ENCODE measurements around the gene CNTFR.

The CNTFR gene

GRCh38 chr9:34630402-34631154 lies 41.1 kb upstream of the CNTFR start:
- Histone ChIP-seq H3K27me3 (ENCODE audit: low read depth, low read length) (peaks cover 39% of the 10 kb centered on the region), H3K27ac (ENCODE audit: low read length) (no peak overlapping the region), H3K4me1 (ENCODE audit: control insufficient read depth in 1 of 2, insufficient read depth in 2 of 2, low read length in 2 of 2) (peaks cover 4 to 13% of the 10 kb centered on the region in 2 donors), H3K4me3 (ENCODE audit: low read depth in 1 of 2, low read length in 2 of 2) (no peak overlapping the region), H3K36me3 (ENCODE audit: control insufficient read depth in 1 of 2, insufficient read depth in 2 of 2, low read length in 2 of 2) (peaks cover 6 to 10% of the 10 kb centered on the region in 2 donors), H3K9me3 (ENCODE audit: control insufficient read depth in 1 of 2, low read length in 2 of 2) (no peaks in the 10 kb centered on the region)

GRCh38 chr9:34629491-34629808 lies 39.9 kb upstream of the CNTFR start:
- H3K36me3 ChIP-seq (ENCODE audit: control insufficient read depth in 1 of 2, insufficient read depth in 2 of 2, low read length in 2 of 2), result no peaks in the 10 kb centered on the region

GRCh38 chr9:34628656-34629490 lies 39.3 kb upstream of the CNTFR start, which contains the start of gene ARID3C:
ARID3C (minus strand) TSS chr9:34629066; CDS start chr9:34628014, 1,052 bp downstream.
- Histone ChIP-seq H3K36me3 (ENCODE audit: control insufficient read depth in 1 of 2, insufficient read depth in 2 of 2, low read length in 2 of 2) (no peaks in the 10 kb centered on the region), H3K27me3 (ENCODE audit: low read depth, low read length) (peaks cover 53% of the 10 kb centered on the region), H3K4me1 (ENCODE audit: control insufficient read depth in 1 of 2, insufficient read depth in 2 of 2, low read length in 2 of 2) (peaks cover 4 to 11% of the 10 kb centered on the region in 2 donors), H3K4me3 (ENCODE audit: low read depth in 1 of 2, low read length in 2 of 2) (peak within 1 kb of the TSS; percentile 33 to 49), H3K27ac (ENCODE audit: low read length) (no peak within 1 kb of the TSS), H3K9me3 (ENCODE audit: control insufficient read depth in 1 of 2, low read length in 2 of 2) (no peaks in the 10 kb centered on the region)

More at GRCh38 chr9:34629491-34629808, 39.9 kb upstream of the CNTFR start:
- H3K9me3 ChIP-seq (ENCODE audit: control insufficient read depth in 1 of 2, low read length in 2 of 2), result no peaks in the 10 kb centered on the region
- no peak overlapping the region for H3K27ac ChIP-seq (ENCODE audit: low read length)
- H3K4me3 ChIP-seq (ENCODE audit: low read depth in 1 of 2, low read length in 2 of 2), result peak overlapping the region in 1 of 2 donors; percentile 49
- H3K27me3 ChIP-seq (ENCODE audit: low read depth, low read length), result peaks cover 47% of the 10 kb centered on the region
- peaks cover 4 to 11% of the 10 kb centered on the region in 2 donors for H3K4me1 ChIP-seq (ENCODE audit: control insufficient read depth in 1 of 2, insufficient read depth in 2 of 2, low read length in 2 of 2)

GRCh38 chr9:34627716-34628655 lies 38.5 kb upstream of the CNTFR start:
- Histone ChIP-seq H3K27ac (ENCODE audit: low read length) (no peak overlapping the region), H3K4me1 (ENCODE audit: control insufficient read depth in 1 of 2, insufficient read depth in 2 of 2, low read length in 2 of 2) (peaks cover 4 to 16% of the 10 kb centered on the region in 2 donors), H3K9me3 (ENCODE audit: control insufficient read depth in 1 of 2, low read length in 2 of 2) (no peaks in the 10 kb centered on the region), H3K36me3 (ENCODE audit: control insufficient read depth in 1 of 2, insufficient read depth in 2 of 2, low read length in 2 of 2) (no peaks in the 10 kb centered on the region), H3K27me3 (ENCODE audit: low read depth, low read length) (peaks cover 61% of the 10 kb centered on the region), H3K4me3 (ENCODE audit: low read depth in 1 of 2, low read length in 2 of 2) (peak overlapping the region; percentile 25 to 33)

- Histone ChIP-seq H3K4me3 (ENCODE audit: low read depth in 1 of 2, low read length in 2 of 2) (no peak overlapping the region), H3K4me1 (ENCODE audit: control insufficient read depth in 1 of 2, insufficient read depth in 2 of 2, low read length in 2 of 2) (peaks cover 4 to 21% of the 10 kb centered on the region in 2 donors), H3K27ac (ENCODE audit: low read length) (no peak overlapping the region), H3K27me3 (ENCODE audit: low read depth, low read length) (peaks cover 70% of the 10 kb centered on the region), H3K9me3 (ENCODE audit: control insufficient read depth in 1 of 2, low read length in 2 of 2) (no peaks in the 10 kb centered on the region), H3K36me3 (ENCODE audit: control insufficient read depth in 1 of 2, insufficient read depth in 2 of 2, low read length in 2 of 2) (no peaks in the 10 kb centered on the region)
Observed at GRCh38 chr9:34625186-34625486, 35.6 kb upstream of the CNTFR start.

GRCh38 chr9:34624475-34625185 lies 35.1 kb upstream of the CNTFR start:
- Histone ChIP-seq H3K4me1 (ENCODE audit: control insufficient read depth in 1 of 2, insufficient read depth in 2 of 2, low read length in 2 of 2) (peaks cover 4 to 24% of the 10 kb centered on the region in 2 donors), H3K27ac (ENCODE audit: low read length) (no peak overlapping the region), H3K36me3 (ENCODE audit: control insufficient read depth in 1 of 2, insufficient read depth in 2 of 2, low read length in 2 of 2) (no peaks in the 10 kb centered on the region), H3K9me3 (ENCODE audit: control insufficient read depth in 1 of 2, low read length in 2 of 2) (no peaks in the 10 kb centered on the region), H3K27me3 (ENCODE audit: low read depth, low read length) (peaks cover 69% of the 10 kb centered on the region), H3K4me3 (ENCODE audit: low read depth in 1 of 2, low read length in 2 of 2) (no peak overlapping the region)

GRCh38 chr9:34623374-34624235 lies 34.1 kb upstream of the CNTFR start:
- peak overlapping the region in 1 of 2 donors; percentile 10 for H3K4me3 ChIP-seq (ENCODE audit: low read depth in 1 of 2, low read length in 2 of 2)
- peaks cover 62% of the 10 kb centered on the region for H3K27me3 ChIP-seq (ENCODE audit: low read depth, low read length)
- H3K27ac ChIP-seq (ENCODE audit: low read length), result no peak overlapping the region
- H3K9me3 ChIP-seq (ENCODE audit: control insufficient read depth in 1 of 2, low read length in 2 of 2), result no peaks in the 10 kb centered on the region
- H3K36me3 ChIP-seq (ENCODE audit: control insufficient read depth in 1 of 2, insufficient read depth in 2 of 2, low read length in 2 of 2), result peaks cover under 1 to 2% of the 10 kb centered on the region in 2 donors
- peaks cover 4 to 24% of the 10 kb centered on the region in 2 donors for H3K4me1 ChIP-seq (ENCODE audit: control insufficient read depth in 1 of 2, insufficient read depth in 2 of 2, low read length in 2 of 2)

GRCh38 chr9:34620061-34620994 lies 30.8 kb upstream of the CNTFR start, which contains the start of gene DCTN3:
DCTN3 (minus strand) TSS chr9:34620495; CDS start chr9:34620464, 31 bp downstream.
- peak within 1 kb of the TSS; percentile 70 to 83 for H3K4me3 ChIP-seq (ENCODE audit: low read depth in 1 of 2, low read length in 2 of 2)
- peaks cover 30 to 35% of the 10 kb centered on the region in 2 donors for H3K36me3 ChIP-seq (ENCODE audit: control insufficient read depth in 1 of 2, insufficient read depth in 2 of 2, low read length in 2 of 2)
- H3K9me3 ChIP-seq (ENCODE audit: control insufficient read depth in 1 of 2, low read length in 2 of 2), result no peaks in the 10 kb centered on the region
- H3K27me3 ChIP-seq (ENCODE audit: low read depth, low read length), result peaks cover 30% of the 10 kb centered on the region
- H3K27ac ChIP-seq (ENCODE audit: low read length), result no peak within 1 kb of the TSS
- peaks cover 0 to 20% of the 10 kb centered on the region in 2 donors for H3K4me1 ChIP-seq (ENCODE audit: control insufficient read depth in 1 of 2, insufficient read depth in 2 of 2, low read length in 2 of 2)

GRCh38 chr9:34615132-34615531 lies 25.6 kb upstream of the CNTFR start:
- Histone ChIP-seq H3K4me1 (ENCODE audit: control insufficient read depth in 1 of 2, insufficient read depth in 2 of 2, low read length in 2 of 2) (peaks cover 12 to 34% of the 10 kb centered on the region in 2 donors), H3K27ac (ENCODE audit: low read length) (no peak overlapping the region), H3K9me3 (ENCODE audit: control insufficient read depth in 1 of 2, low read length in 2 of 2) (no peaks in the 10 kb centered on the region), H3K27me3 (ENCODE audit: low read depth, low read length) (no peaks in the 10 kb centered on the region), H3K36me3 (ENCODE audit: control insufficient read depth in 1 of 2, insufficient read depth in 2 of 2, low read length in 2 of 2) (peaks cover 43 to 53% of the 10 kb centered on the region in 2 donors), H3K4me3 (ENCODE audit: low read depth in 1 of 2, low read length in 2 of 2) (no peak overlapping the region)

Measured in muscle layer of duodenum (tissue), 2 donors.